Measurements from ENCODE around the gene ADCK1. TPM values are rescaled to one million over a fixed set of nuclear protein-coding genes. Genes with fewer than 3 reads are reported as not detected.

The ADCK1 gene
- total RNA-seq, 1 donor from 2014 or later, result 10.3 TPM

- Histone ChIP-seq H3K9me3 (replicated peaks) (no peaks in the 10 kb centered on the region), H3K36me3 (peaks cover 4% of the 10 kb centered on the region), H3K4me1 (peaks cover 23% of the 10 kb centered on the region), H3K27me3 (ENCODE audit: low read depth) (no peaks in the 10 kb centered on the region), H3K27ac (replicated peaks) (no peak overlapping the region), H3K4me3 (no peak overlapping the region)
- DNase-seq, result no peak
- intact Hi-C loops (cut with micrococcal nuclease), result loop anchor here (10.0 kb wide), 1 partner anchor 705 kb away; no protein-coding TSS in a partner anchor
- TF ChIP-seq, protein P1, sequence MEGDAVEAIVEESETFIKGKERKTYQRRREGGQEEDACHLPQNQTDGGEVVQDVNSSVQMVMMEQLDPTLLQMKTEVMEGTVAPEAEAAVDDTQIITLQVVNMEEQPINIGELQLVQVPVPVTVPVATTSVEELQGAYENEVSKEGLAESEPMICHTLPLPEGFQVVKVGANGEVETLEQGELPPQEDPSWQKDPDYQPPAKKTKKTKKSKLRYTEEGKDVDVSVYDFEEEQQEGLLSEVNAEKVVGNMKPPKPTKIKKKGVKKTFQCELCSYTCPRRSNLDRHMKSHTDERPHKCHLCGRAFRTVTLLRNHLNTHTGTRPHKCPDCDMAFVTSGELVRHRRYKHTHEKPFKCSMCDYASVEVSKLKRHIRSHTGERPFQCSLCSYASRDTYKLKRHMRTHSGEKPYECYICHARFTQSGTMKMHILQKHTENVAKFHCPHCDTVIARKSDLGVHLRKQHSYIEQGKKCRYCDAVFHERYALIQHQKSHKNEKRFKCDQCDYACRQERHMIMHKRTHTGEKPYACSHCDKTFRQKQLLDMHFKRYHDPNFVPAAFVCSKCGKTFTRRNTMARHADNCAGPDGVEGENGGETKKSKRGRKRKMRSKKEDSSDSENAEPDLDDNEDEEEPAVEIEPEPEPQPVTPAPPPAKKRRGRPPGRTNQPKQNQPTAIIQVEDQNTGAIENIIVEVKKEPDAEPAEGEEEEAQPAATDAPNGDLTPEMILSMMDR (IDR thresholded peaks at IDR 0.05; ENCODE audit: borderline replicate concordance), result no peak
Measured at GRCh38 chr14:77859934-77860570, 60.1 kb downstream of the ADCK1 start.

DNA sequence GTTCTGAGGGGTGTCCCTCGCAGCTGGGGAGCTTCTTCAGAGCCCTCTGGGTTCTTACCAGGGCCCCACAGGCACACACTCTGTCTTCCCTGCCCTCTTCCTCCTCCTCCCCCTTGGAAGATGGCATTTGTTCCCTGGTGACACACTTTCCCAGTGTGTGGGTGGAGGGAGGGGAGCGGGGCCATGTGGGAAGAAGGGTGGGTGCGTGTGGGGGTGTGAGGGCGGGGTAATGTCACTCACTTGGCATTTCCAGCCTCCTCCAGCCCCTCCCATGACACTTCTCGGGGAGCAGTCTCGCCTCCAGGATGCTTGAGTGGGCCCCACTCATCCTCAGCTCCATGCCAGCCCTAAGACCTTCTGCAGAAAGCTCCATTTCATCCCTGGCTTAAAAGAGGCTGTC lies 61.3 kb downstream of the ADCK1 start:
- no peak for DNase-seq
- Histone ChIP-seq H3K9me3 (replicated peaks) (peaks cover 5% of the 10 kb centered on the region), H3K27ac (replicated peaks) (no peak overlapping the region), H3K4me1 (peaks cover 17% of the 10 kb centered on the region), H3K36me3 (peaks cover 12% of the 10 kb centered on the region), H3K4me3 (no peak overlapping the region), H3K27me3 (ENCODE audit: low read depth) (no peaks in the 10 kb centered on the region)
- intact Hi-C loops (cut with micrococcal nuclease), result loop anchor here (10.0 kb wide), 1 partner anchor 704 kb away; no protein-coding TSS in a partner anchor
- TF ChIP-seq, protein P1 (IDR thresholded peaks at IDR 0.05; ENCODE audit: borderline replicate concordance), result no peak

DNA sequence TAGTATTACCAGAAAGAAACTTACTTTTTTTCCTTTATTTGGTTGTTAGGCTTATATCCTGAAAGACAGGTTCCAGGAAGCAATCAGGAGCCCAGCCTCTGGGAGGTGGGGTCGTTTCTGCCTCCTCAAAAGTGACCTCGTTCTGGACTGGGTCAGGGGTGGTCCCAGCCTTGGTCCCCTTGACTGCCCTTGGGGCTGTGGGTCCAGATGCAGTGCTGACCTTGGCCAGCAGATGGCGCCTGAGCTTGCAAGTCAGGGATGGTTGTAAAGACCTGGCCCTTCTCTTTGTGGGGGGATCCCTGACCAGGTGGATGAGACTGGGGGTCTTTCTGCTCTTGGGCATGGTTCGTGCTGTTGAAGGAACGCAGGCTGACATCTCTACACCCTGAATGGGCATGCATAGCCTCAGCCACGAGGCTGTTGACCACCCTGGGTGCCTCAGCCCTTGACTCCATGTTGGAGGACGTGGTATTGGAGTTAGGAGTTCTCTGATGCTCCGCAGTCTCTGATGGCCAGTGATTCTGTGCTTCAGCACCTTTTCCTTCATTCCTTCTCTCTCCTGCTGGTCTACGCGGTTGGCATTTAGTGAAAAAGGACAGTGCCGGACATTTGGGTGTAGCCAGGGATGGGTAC lies 62.4 kb downstream of the ADCK1 start:
- peaks cover 5% of the 10 kb centered on the region for H3K9me3 ChIP-seq (replicated peaks)
- no peaks in the 10 kb centered on the region for H3K27me3 ChIP-seq (ENCODE audit: low read depth)
- TF ChIP-seq, protein P1 (IDR thresholded peaks at IDR 0.05; ENCODE audit: borderline replicate concordance), result peak; percentile 98
- peak; percentile 75 for DNase-seq
- H3K27ac ChIP-seq (replicated peaks), result no peak overlapping the region
- H3K36me3 ChIP-seq, result peaks cover 12% of the 10 kb centered on the region
- intact Hi-C loops (cut with micrococcal nuclease), result loop anchor here (10.0 kb wide), 1 partner anchor 703 kb away; no protein-coding TSS in a partner anchor
- no peak overlapping the region for H3K4me3 ChIP-seq
- peaks cover 11% of the 10 kb centered on the region for H3K4me1 ChIP-seq

- no peak overlapping the region for H3K4me3 ChIP-seq
- peaks cover 3% of the 10 kb centered on the region for H3K4me1 ChIP-seq
- DNase-seq, result no peak
- intact Hi-C loops (cut with micrococcal nuclease), result loop anchor here (10.0 kb wide), 1 partner anchor 701 kb away; no protein-coding TSS in a partner anchor
- H3K9me3 ChIP-seq (replicated peaks), result peaks cover 5% of the 10 kb centered on the region
- no peak overlapping the region for H3K27ac ChIP-seq (replicated peaks)
- H3K36me3 ChIP-seq, result peaks cover 12% of the 10 kb centered on the region
- H3K27me3 ChIP-seq (ENCODE audit: low read depth), result no peaks in the 10 kb centered on the region
- TF ChIP-seq, protein P1 (IDR thresholded peaks at IDR 0.05; ENCODE audit: borderline replicate concordance), result no peak
Measured at GRCh38 chr14:77864085-77864484, 64.2 kb downstream of the ADCK1 start.

DNA sequence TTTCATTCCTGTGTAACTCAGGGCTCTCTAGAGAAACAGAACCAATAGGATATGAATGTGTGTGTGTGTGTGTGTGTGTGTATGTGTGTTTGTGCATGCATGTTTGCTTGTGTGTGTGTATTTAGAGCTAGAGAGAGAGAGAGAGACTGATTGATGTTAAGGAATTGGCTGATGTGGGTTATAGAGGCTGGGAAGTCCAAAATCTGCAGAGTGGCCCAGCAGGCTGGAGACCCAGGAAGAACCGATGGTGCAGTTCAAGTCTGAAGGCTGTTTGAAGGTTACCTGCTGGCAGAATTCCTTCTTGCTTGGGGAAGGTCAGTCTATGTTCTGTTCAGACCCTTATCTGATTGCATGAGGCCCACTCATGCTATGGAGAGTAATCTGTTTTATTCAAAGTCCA lies 64.7 kb downstream of the ADCK1 start:
- TF ChIP-seq, protein P1 (IDR thresholded peaks at IDR 0.05; ENCODE audit: borderline replicate concordance), result no peak
- intact Hi-C loops (cut with micrococcal nuclease), result loop anchor here (10.0 kb wide), 1 partner anchor 700 kb away; no protein-coding TSS in a partner anchor
- no peaks in the 10 kb centered on the region for H3K27me3 ChIP-seq (ENCODE audit: low read depth)
- peaks cover 12% of the 10 kb centered on the region for H3K36me3 ChIP-seq
- no peak overlapping the region for H3K4me3 ChIP-seq
- H3K4me1 ChIP-seq, result peaks cover 3% of the 10 kb centered on the region
- H3K9me3 ChIP-seq (replicated peaks), result peaks cover 5% of the 10 kb centered on the region
- H3K27ac ChIP-seq (replicated peaks), result no peak overlapping the region
- DNase-seq, result no peak

All from left ventricle myocardium inferior (tissue), 1 donor.